Gastrocnemius medialis (tissue), 4 donors: Measurements from ENCODE around the gene SPSB2.

ENCODE experiments used
- POLR2A ChIP-seq, 2 donors: fragments of 450-650 bp; IDR thresholded peaks; one replicate each; pipeline ENCODE4 v1.6.1; 2017; ENCODE audit warnings: antibody characterized with exemption in 2 of 2, mild to moderate bottlenecking in 2 of 2, moderate library complexity in 2 of 2
- TF ChIP-seq, protein P1 (sequence below), 5 experiments: fragments of 450-650 bp in 3 of 5; fragments of 200-600 bp in 2 of 5; sonication (generic) in 2 of 5; IDR thresholded peaks in 4 of 5; conservative IDR thresholded peaks in 1 of 5; 1 replicate in 4 of 5; 2 replicates in 1 of 5; pipeline ENCODE4 v1.5.1; 2016 to 2019; ENCODE audit warnings: antibody characterized with exemption in 5 of 5, mild to moderate bottlenecking in 3 of 5, moderate library complexity in 3 of 5

DNA sequence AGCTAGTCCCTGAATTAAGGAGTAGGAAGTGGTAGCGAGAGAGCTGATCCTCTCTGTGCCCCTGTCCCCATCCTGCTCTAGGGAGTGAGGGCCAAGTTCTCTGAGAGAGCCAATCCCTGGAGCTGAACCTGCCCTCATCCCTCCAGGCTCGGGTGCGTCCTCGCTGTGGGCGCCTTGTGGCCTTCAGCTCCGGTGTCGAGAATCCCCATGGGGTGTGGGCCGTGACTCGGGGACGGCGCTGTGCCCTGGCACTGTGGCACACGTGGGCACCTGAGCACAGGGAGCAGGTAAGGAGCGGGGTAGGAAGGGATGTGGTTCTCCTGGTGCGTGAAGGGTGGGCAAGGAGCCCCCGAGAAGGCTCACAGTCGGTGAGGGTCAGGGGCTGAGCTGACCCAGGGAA, 34.2 kb downstream of the SPSB2 start:
- TF ChIP-seq, protein P1, sequence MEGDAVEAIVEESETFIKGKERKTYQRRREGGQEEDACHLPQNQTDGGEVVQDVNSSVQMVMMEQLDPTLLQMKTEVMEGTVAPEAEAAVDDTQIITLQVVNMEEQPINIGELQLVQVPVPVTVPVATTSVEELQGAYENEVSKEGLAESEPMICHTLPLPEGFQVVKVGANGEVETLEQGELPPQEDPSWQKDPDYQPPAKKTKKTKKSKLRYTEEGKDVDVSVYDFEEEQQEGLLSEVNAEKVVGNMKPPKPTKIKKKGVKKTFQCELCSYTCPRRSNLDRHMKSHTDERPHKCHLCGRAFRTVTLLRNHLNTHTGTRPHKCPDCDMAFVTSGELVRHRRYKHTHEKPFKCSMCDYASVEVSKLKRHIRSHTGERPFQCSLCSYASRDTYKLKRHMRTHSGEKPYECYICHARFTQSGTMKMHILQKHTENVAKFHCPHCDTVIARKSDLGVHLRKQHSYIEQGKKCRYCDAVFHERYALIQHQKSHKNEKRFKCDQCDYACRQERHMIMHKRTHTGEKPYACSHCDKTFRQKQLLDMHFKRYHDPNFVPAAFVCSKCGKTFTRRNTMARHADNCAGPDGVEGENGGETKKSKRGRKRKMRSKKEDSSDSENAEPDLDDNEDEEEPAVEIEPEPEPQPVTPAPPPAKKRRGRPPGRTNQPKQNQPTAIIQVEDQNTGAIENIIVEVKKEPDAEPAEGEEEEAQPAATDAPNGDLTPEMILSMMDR (IDR thresholded peaks at IDR 0.05 in 4 of 5, conservative IDR thresholded peaks at IDR 0.05 in 1 of 5), result no peak
- TF ChIP-seq POLR2A (IDR thresholded peaks at IDR 0.05), result no peak
